Smooth muscle cell (in vitro differentiated cells): ENCODE measurements around the gene TPSAB1. TPM values are rescaled to one million over a fixed set of nuclear protein-coding genes. Genes with fewer than 3 reads are reported as not detected.

Experiments
- DNase-seq: peaks from one replicate; lab custom pipeline; 2025; ENCODE audit not compliant: unreplicated experiment; lab: John Stamatoyannopoulos, UW
- H2AFZ ChIP-seq: fragments of 200-600 bp; sonication (generic); 2 replicates; pipeline ENCODE4 v1.6.0; 2016; ENCODE audit warnings: antibody characterized with exemption, low read depth, mild to moderate bottlenecking
- H3F3A ChIP-seq: fragments of 200-600 bp; sonication (generic); 2 replicates; pipeline ENCODE4 v1.6.0; 2017; ENCODE audit warnings: antibody characterized with exemption, low read depth
- H3K27ac ChIP-seq: fragments of 200-600 bp; sonication (generic); 2 replicates; pipeline ENCODE4 v1.5.1; 2016; ENCODE audit warnings: low read depth, mild to moderate bottlenecking
- H3K27me3 ChIP-seq: fragments of 200-600 bp; sonication (generic); 2 replicates; pipeline ENCODE4 v1.6.1; 2016; ENCODE audit warnings: low read depth, mild to moderate bottlenecking
- H3K36me3 ChIP-seq: fragments of 200-600 bp; sonication (generic); 2 replicates; pipeline ENCODE4 v1.5.1; 2016; ENCODE audit warnings: low read depth
- H3K4me1 ChIP-seq: fragments of 200-600 bp; sonication (generic); 2 replicates; pipeline ENCODE4 v1.5.1; 2016; ENCODE audit warnings: low read depth
- H3K4me2 ChIP-seq: fragments of 200-600 bp; sonication (generic); 2 replicates; pipeline ENCODE4 v1.6.0; 2016; ENCODE audit warnings: mild to moderate bottlenecking
- H3K4me3 ChIP-seq: fragments of 200-600 bp; sonication (generic); 2 replicates; pipeline ENCODE4 v1.5.1; 2016; ENCODE audit warnings: mild to moderate bottlenecking
- H3K79me2 ChIP-seq: fragments of 200-600 bp; sonication (generic); 2 replicates; pipeline ENCODE4 v1.6.0; 2016; ENCODE audit warnings: low read depth, mild to moderate bottlenecking
- H3K9ac ChIP-seq: fragments of 200-600 bp; sonication (generic); 2 replicates; pipeline ENCODE4 v1.6.0; 2016; ENCODE audit warnings: low read depth
- H3K9me3 ChIP-seq: fragments of 200-600 bp; sonication (generic); replicated peaks from 2 replicates; pipeline ENCODE4 v1.5.1; 2016; ENCODE audit warnings: low read depth
- H4K20me1 ChIP-seq: fragments of 200-600 bp; sonication (generic); 2 replicates; pipeline ENCODE4 v1.6.0; 2016; ENCODE audit warnings: low read depth
- CTCF ChIP-seq: fragments of 200-600 bp; sonication (generic); IDR thresholded peaks from 2 replicates; pipeline ENCODE4 v1.5.1; 2017; ENCODE audit warnings: borderline replicate concordance, mild to moderate bottlenecking, antibody characterized with exemption; ENCODE audit not compliant: insufficient read depth, poor library complexity, severe bottlenecking
- WGBS: methylation state at CpG from one replicate; pipeline ENCODE4 v1.1.7; 2016; ENCODE audit warnings: low lambda C conversion rate; 5-methylcytosine and 5-hydroxymethylcytosine counted together
- polyA plus RNA-seq: library from polyadenylated mRNA; unstranded; fragments of >200 nt; fragmentation: Nextera tagmentation; extraction: Ambion mirVana; gene quantifications from 2 replicates; pipeline ENCODE4 v1.2.1, GENCODE V29; 2016
- total RNA-seq: library from RNA; depleted of rRNA; stranded (reverse); fragments of >200 nt; gene quantifications from 2 replicates; pipeline ENCODE4 v1.2.3, GENCODE V29; 2014

Gene TPSAB1
- total and polyA plus RNA-seq, 2 experiments from 2014 or later, result not detected

DNA sequence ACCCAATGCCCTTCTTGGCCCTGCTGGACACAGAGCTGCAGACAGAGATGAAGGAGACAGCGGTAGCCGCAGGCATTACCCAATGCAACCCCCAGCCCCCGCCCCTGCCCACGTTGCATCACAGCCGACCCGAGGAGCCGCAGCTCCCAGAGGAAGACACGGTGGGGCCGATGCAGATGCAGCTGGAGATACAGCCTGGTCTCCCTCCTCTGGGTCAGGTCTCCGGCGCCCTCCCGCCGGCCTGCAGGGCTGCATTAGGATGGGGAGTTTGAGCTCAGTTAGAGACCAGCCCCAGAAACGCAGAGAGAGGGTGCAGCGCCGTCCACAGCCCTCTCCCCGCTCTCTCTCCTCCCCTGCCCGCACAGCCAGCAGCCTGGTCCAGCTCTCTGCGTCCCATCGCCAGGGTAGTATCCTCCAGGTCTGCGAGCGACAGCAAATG is 49.6 kb downstream of the TPSAB1 start:
- no peak for DNase-seq
- H3K4me3 ChIP-seq, result no peak overlapping the region
- H2AFZ ChIP-seq, result no peak overlapping the region
- peak overlapping the region; percentile 11 for H3K4me2 ChIP-seq
- H3K27ac ChIP-seq, result no peak overlapping the region
- WGBS, result 31% methylated on average over 22 of the region's 22 CpGs
- H3K9me3 ChIP-seq, result no peaks in the 10 kb centered on the region
- TF ChIP-seq CTCF, result no peak
- no peaks in the 10 kb centered on the region for H3K79me2 ChIP-seq
- H4K20me1 ChIP-seq, result no peaks in the 10 kb centered on the region
- no peak overlapping the region for H3K9ac ChIP-seq
- no peaks in the 10 kb centered on the region for H3K36me3 ChIP-seq
- H3K4me1 ChIP-seq, result no peaks in the 10 kb centered on the region
- no peaks in the 10 kb centered on the region for H3F3A ChIP-seq
- H3K27me3 ChIP-seq, result peaks cover 28% of the 10 kb centered on the region

GRCh38 chr16:1290860-1291575 is 50.5 kb downstream of the TPSAB1 start:
- H3K9me3 ChIP-seq, result no peaks in the 10 kb centered on the region
- H4K20me1 ChIP-seq, result no peaks in the 10 kb centered on the region
- H3F3A ChIP-seq, result no peaks in the 10 kb centered on the region
- H3K27me3 ChIP-seq, result peaks cover 28% of the 10 kb centered on the region
- no peaks in the 10 kb centered on the region for H3K79me2 ChIP-seq
- no peak for DNase-seq
- no peak overlapping the region for H3K4me2 ChIP-seq
- H3K27ac ChIP-seq, result no peak overlapping the region
- TF ChIP-seq CTCF, result no peak
- H3K9ac ChIP-seq, result no peak overlapping the region
- no peaks in the 10 kb centered on the region for H3K4me1 ChIP-seq
- H3K36me3 ChIP-seq, result no peaks in the 10 kb centered on the region
- WGBS, result 93% methylated on average over 29 of the region's 29 CpGs
- H3K4me3 ChIP-seq, result no peak overlapping the region
- H2AFZ ChIP-seq, result no peak overlapping the region

DNA sequence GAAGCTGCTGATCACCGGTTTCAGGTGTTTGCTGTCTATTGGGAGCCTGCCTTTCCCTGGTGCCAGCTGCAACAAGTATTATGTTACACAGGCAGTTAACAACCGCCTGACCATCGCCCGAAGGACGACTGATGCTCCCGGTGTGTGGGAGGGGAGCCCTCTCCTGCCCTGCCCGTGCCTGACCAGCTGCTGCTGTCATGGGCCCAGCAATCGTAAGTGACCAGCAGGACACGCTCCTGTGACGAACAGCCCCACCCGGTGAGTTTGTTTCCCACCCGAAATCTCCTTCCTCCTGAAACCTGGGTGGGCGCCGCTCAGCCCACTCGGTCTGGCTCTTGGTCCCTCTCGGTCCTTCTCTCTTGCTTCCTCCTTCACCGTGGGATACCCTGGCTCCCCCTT is 51.1 kb downstream of the TPSAB1 start:
- no peaks in the 10 kb centered on the region for H3K9me3 ChIP-seq
- no peak overlapping the region for H3K9ac ChIP-seq
- H3K27me3 ChIP-seq, result peaks cover 28% of the 10 kb centered on the region
- no peak overlapping the region for H2AFZ ChIP-seq
- H3K79me2 ChIP-seq, result no peaks in the 10 kb centered on the region
- TF ChIP-seq CTCF, result no peak
- no peaks in the 10 kb centered on the region for H3K4me1 ChIP-seq
- H3K27ac ChIP-seq, result no peak overlapping the region
- H3K4me3 ChIP-seq, result no peak overlapping the region
- H3K4me2 ChIP-seq, result no peak overlapping the region
- WGBS, result 86% methylated on average over 17 of the region's 17 CpGs
- H3F3A ChIP-seq, result no peaks in the 10 kb centered on the region
- DNase-seq, result no peak
- no peaks in the 10 kb centered on the region for H3K36me3 ChIP-seq
- H4K20me1 ChIP-seq, result no peaks in the 10 kb centered on the region

Other genes starting within 250 kb of the TPSAB1 start
- not detected in 2 replicates for gene SSTR5, start 168.0 kb upstream of the TPSAB1 start, total RNA-seq
- not detected in 2 replicates for gene SSTR5, start 168.0 kb upstream of the TPSAB1 start, polyA plus RNA-seq
- gene C1QTNF8, start 144.5 kb upstream of the TPSAB1 start, total RNA-seq, result not detected in 2 replicates
- gene C1QTNF8, start 144.5 kb upstream of the TPSAB1 start, polyA plus RNA-seq, result not detected in 2 replicates
- gene CACNA1H, start 87.6 kb upstream of the TPSAB1 start, total RNA-seq, result 1.7 TPM in 2 replicates
- gene CACNA1H, start 87.6 kb upstream of the TPSAB1 start, polyA plus RNA-seq, result 1.4 and 2.6 TPM in 2 replicates
- gene TPSG1, start 15.4 kb upstream of the TPSAB1 start, total RNA-seq, result not detected in 2 replicates
- not detected in 2 replicates for gene TPSG1, start 15.4 kb upstream of the TPSAB1 start, polyA plus RNA-seq
- gene TPSB2, start 10.5 kb upstream of the TPSAB1 start, total RNA-seq, result not detected in 2 replicates
- gene TPSB2, start 10.5 kb upstream of the TPSAB1 start, polyA plus RNA-seq, result not detected in 2 replicates
- not detected in 2 replicates for gene TPSD1, start 15.4 kb downstream of the TPSAB1 start, total RNA-seq
- gene TPSD1, start 15.4 kb downstream of the TPSAB1 start, polyA plus RNA-seq, result not detected in 2 replicates
- gene UBE2I, start 68.9 kb downstream of the TPSAB1 start, total RNA-seq, result 51.5 and 95.9 TPM in 2 replicates
- gene UBE2I, start 68.9 kb downstream of the TPSAB1 start, polyA plus RNA-seq, result 169 and 180 TPM in 2 replicates
- 0.31 TPM in 1 of 2 replicates, not detected in the other for gene BAIAP3, start 92.9 kb downstream of the TPSAB1 start, total RNA-seq
- 0.34 and 0.51 TPM in 2 replicates for gene BAIAP3, start 92.9 kb downstream of the TPSAB1 start, polyA plus RNA-seq
- gene TSR3, start 111.2 kb downstream of the TPSAB1 start, total RNA-seq, result 54.9 and 55.2 TPM in 2 replicates
- gene TSR3, start 111.2 kb downstream of the TPSAB1 start, polyA plus RNA-seq, result 142 TPM in 2 replicates
- gene GNPTG, start 111.2 kb downstream of the TPSAB1 start, total RNA-seq, result 28.0 and 34.4 TPM in 2 replicates
- gene GNPTG, start 111.2 kb downstream of the TPSAB1 start, polyA plus RNA-seq, result 73.3 and 79.2 TPM in 2 replicates
- 5.2 and 8.2 TPM in 2 replicates for gene UNKL, start 174.0 kb downstream of the TPSAB1 start, total RNA-seq
- gene UNKL, start 174.0 kb downstream of the TPSAB1 start, polyA plus RNA-seq, result 6.2 and 9.3 TPM in 2 replicates
- gene UQCC4, start 180.0 kb downstream of the TPSAB1 start, total RNA-seq, result 17.2 and 21.8 TPM in 2 replicates
- 29.6 and 33.0 TPM in 2 replicates for gene UQCC4, start 180.0 kb downstream of the TPSAB1 start, polyA plus RNA-seq
- gene PERCC1, start 190.4 kb downstream of the TPSAB1 start, total RNA-seq, result not detected in 2 replicates
- gene PERCC1, start 190.4 kb downstream of the TPSAB1 start, polyA plus RNA-seq, result not detected in 2 replicates
- gene CCDC154, start 203.9 kb downstream of the TPSAB1 start, total RNA-seq, result not detected in 2 replicates
- gene CCDC154, start 203.9 kb downstream of the TPSAB1 start, polyA plus RNA-seq, result 0.24 and 1.0 TPM in 2 replicates
- gene CLCN7, start 234.3 kb downstream of the TPSAB1 start, total RNA-seq, result 15.6 and 25.9 TPM in 2 replicates
- gene CLCN7, start 234.3 kb downstream of the TPSAB1 start, polyA plus RNA-seq, result 45.2 and 59.9 TPM in 2 replicates
- not detected in 2 replicates for gene PTX4, start 248.2 kb downstream of the TPSAB1 start, total RNA-seq
- gene PTX4, start 248.2 kb downstream of the TPSAB1 start, polyA plus RNA-seq, result not detected in 2 replicates